ENCODE data around the gene SLX9.

The SLX9 gene

DNA sequence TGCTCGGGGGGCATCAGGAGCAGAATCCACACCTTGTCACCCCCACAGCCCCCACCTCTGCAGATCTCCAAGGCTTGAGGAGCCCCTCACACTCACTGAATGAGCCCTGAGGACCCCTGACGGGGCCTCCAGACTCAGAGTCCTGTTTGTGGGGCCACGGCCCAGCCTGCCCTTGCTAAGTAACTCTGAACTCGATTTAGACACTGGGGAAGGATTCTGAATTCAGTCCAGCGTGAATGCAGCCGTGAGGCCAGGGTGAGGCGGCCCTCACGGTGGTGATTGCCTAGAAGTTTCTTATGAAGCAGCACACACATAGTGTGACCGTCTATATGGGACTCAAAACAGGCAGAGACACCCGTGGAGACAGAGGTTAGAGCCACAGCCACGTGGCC is 75.6 kb downstream of the SLX9 start:
- no peak for DNase-seq (ENCODE audit: low spot score)
- no peak for TF ChIP-seq CTCF (IDR thresholded peaks at IDR 0.05; ENCODE audit: extremely low read depth, missing control alignments)

GRCh38 chr21:45016031-45016405 is 76.2 kb downstream of the SLX9 start:
- DNase-seq (ENCODE audit: low spot score), result no peak
- no peak for TF ChIP-seq CTCF (IDR thresholded peaks at IDR 0.05; ENCODE audit: extremely low read depth, missing control alignments)

DNA sequence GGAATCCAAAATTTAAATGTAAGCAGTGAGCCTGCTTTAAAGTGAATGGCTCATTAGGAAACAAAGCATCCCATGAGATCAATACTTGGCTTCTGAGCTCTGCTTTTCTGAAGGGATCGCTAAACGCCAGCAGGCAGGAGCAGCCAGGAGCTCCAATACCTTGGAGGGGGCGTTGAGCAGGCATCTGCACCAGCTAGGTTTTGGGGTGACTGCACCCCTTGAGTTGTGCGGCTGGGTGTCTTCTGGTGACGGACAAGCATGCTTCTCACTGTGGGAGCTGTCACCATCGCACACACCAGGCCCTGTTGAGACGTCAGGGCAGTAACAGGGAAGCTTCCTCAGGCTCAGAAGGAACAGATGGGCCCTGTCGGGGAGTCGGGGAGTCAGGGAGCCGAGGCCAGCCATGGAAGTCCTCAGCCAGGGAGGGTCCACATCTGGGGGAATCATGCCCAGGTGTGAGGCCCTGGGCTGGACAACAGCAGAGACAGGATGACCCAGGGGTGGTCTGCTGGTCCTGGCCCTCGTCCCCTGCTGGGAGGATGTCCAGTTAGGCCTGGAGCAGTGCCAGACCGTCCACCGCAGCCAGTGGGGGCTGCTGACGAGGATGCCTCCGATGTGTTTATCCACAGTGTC is 76.7 kb downstream of the SLX9 start:
- DNase-seq (ENCODE audit: low spot score), result no peak
- TF ChIP-seq CTCF (IDR thresholded peaks at IDR 0.05; ENCODE audit: extremely low read depth, missing control alignments), result no peak

GRCh38 chr21:45017039-45017960 is 77.5 kb downstream of the SLX9 start:
- TF ChIP-seq CTCF (IDR thresholded peaks at IDR 0.05; ENCODE audit: extremely low read depth, missing control alignments), result no peak
- DNase-seq (ENCODE audit: low spot score), result no peak

DNA sequence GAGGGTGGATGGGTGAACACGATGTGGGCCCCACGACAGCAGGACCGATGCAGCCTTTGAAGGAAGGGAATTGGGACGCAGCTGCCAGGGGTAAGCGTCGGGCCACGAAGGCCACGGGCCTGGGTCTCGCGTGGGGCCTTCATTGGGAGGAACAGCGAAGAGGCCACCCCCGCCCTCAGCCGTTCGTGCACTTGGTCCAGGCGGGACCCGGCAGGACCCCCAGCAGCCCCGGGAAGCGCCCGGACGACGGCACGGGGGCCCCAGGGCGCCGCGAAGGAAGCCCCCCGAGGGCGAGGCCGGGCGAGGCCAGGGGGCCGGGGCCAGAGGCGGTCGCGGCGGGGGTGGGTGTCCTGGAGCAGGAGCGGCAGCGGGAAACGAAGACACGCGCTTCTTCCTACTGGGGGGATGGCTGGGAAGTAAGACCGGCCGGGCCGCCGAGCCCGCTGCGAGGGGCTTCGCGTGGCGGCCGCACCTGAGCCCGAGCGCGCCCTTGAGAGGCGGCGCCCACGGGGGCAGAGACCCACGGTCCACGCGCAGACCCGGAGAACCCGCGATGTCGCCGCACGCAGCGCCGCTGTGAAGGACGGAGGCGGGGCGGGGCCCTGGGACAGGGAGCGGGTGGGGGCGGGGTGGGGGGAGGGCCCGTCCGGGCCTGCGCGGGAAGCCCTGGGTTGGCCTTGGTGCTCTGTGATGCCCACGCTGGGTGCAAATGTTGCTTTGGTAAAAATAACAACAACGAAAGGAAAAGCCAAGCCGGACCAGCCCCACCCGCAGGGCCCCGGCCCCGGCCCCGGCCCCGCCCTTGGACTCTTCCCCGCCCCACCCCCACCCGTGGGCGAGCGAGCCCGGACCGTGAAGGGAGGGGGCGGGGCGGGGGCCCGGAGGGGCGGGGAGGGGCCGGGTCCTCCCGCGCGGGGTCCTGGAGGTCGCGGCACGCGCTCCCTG is 78.6 kb downstream of the SLX9 start:
- DNase-seq (ENCODE audit: low spot score), result no peak

More for the DNA sequence above, 78.6 kb downstream of the SLX9 start:
- TF ChIP-seq CTCF (IDR thresholded peaks at IDR 0.05; ENCODE audit: extremely low read depth, missing control alignments), result no peak

All from GM20000 (cell line).